B cell (primary cell): ENCODE measurements around the gene POU2AF1.

Experiments used
- CTCF ChIP-seq: fragments of 200-600 bp; IDR thresholded peaks from one replicate; pipeline ENCODE4 v1.8.0; 2022; ENCODE audit warnings: antibody characterized with exemption, mild to moderate bottlenecking
- EZH2 ChIP-seq: IDR thresholded peaks from 2 replicates; pipeline ENCODE4 v1.6.1; 2012; ENCODE audit warnings: borderline replicate concordance, low read depth, mild to moderate bottlenecking, moderate library complexity, low read length; ENCODE audit not compliant: insufficient read depth, poor library complexity, severe bottlenecking

- no peak for TF ChIP-seq CTCF
- TF ChIP-seq EZH2 = no peak
Measured at GRCh38 chr11:111354601-111354891, 24.5 kb downstream of the POU2AF1 start.
